HG02970 (cell line): ENCODE measurements around the gene SLC45A3.

ENCODE experiments used
- ATAC-seq: cut with Tn5 transposase; IDR thresholded peaks from one replicate; pipeline ENCODE4 v1.9.1; 2021; ENCODE audit warnings: mild to moderate bottlenecking, moderate library complexity, moderate number of reproducible peaks; ENCODE audit not compliant: unreplicated experiment, low FRiP score

The SLC45A3 gene

DNA sequence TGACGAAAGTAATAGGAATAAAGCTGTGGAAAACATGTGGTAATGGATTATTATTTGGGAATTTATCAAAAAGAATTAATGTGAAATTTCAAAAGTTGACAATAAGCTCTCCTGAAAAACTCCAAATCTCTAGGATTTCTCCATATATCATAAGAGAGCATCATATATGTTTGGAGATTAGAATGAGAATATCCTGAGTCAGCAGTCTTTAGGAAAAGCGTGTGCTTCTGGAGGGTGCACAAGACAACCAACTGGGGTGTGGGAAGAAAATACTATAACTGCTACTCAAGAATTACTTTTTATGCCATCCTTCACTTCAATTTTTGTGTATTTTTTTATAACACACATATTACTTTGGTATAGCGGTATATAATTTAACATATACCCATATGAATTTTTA is 68.2 kb downstream of the SLC45A3 start:
- ATAC-seq = no peak

DNA sequence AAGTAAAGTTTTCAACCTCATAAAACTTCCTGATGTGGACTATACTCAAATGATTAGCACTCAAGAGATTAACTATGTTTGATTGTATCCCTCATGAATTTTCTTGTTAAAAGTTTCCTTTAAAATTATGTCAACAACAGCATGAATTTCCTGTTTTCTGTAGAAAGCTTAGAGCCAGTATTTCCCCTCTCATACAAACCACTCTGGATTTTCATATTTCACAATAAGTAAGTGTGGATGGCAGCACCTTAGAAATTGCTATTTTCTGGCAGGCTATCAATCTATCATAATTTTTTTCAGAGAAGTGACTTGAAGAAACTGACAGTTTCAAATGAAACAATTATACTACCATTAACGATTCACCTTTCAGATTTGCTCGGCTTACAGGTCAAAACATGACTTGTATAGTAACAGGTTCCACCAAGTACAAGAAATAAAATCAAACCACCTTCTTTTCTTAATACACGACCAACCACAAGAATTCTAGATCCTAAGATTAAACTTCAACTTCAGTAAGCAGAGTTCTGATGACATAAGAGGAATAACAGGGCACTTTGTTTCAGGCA is 69.3 kb downstream of the SLC45A3 start:
- ATAC-seq = no peak

DNA sequence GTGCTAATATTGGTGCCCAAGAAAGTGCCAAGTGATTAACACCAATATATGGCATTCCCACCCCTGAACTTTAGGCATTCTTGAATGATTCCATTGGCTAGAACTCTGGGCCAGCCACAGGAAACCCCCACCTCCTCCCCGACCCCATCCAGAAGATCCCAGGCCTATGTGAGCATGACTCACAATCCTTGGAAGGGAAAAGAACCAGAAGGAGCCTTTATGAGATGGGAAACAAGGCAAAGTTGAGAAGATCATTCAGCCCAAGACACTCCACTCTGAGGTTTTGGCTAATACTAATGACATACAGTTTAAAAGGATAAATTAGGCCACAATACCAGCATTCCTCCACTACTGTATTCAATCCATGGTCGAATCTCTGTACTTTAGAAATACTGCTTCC is 70.3 kb downstream of the SLC45A3 start:
- ATAC-seq = no peak
